Neuron (in vitro differentiated cells): ENCODE measurements around the gene RPS6KA3.
"Not testable (repeated sequence)": the region's sequence is repeated elsewhere in the genome, so short reads cannot be mapped to it uniquely, and the experiment has no call there.

Experiments used
- H2AFZ ChIP-seq: one replicate; pipeline ENCODE4 v1.6.1; 2013; ENCODE audit warnings: low read depth, mild to moderate bottlenecking, inconsistent platforms, low read length, moderate library complexity
- H3K27me3 ChIP-seq: one replicate; pipeline ENCODE4 v1.6.1; 2013; ENCODE audit warnings: low read length; ENCODE audit not compliant: insufficient read depth
- H3K36me3 ChIP-seq: one replicate; pipeline ENCODE4 v1.6.1; 2013; ENCODE audit warnings: low read length; ENCODE audit not compliant: insufficient read depth
- H3K4me1 ChIP-seq: one replicate; pipeline ENCODE4 v1.6.1; 2013; ENCODE audit warnings: low read length; ENCODE audit not compliant: insufficient read depth
- H3K4me3 ChIP-seq: 2 replicates; pipeline ENCODE4 v1.5.1; 2013; ENCODE audit warnings: mild to moderate bottlenecking, low read length, moderate library complexity
- H3K9me3 ChIP-seq: one replicate; pipeline ENCODE4 v1.6.1; 2013; ENCODE audit warnings: low read length

The RPS6KA3 gene

DNA sequence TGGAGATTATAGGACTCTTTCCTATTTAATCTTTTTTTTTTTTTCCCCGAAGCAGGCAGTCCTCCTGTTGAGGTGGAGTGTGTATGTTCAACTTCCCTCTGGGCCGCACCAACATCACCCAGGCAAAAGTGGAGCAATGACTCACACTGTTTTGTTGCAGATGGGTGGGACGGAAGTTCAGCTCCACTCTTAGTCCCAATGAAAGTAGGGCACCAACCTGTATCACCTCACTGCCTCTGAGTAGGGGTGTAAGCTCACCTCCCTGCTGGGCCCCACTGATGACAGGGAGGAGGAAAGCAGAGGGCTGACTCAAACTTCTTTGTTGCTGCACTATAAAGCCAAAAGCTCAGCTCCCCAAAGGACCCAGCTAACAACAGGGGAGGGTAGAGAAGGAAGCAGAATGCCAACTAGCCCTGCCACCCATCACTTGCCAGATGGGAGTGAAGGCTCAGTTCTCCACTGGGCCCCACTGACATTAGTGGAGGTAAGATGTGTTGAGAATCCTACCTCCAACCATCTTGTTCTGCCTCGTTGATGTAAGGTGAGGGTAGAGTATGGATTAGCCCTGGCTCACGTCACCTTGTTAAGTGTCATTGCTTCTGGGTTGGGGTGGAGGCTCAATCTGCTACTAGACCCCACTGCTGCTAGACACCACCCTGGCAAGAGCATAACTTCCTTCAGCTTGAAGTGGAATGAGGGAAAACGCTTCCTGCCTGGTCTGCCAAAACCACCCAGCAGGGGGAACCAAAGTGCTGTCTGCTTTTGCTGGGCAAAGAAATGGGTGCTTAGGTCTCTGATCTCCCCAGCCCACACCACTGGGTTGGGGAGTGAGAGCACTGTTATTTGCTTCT is 14.1 kb downstream of the RPS6KA3 start:
- no peaks in the 10 kb centered on the region for H3K9me3 ChIP-seq
- H3K27me3 ChIP-seq: no peaks in the 10 kb centered on the region
- no peak overlapping the region for H2AFZ ChIP-seq
- H3K4me1 ChIP-seq: no peaks in the 10 kb centered on the region
- H3K36me3 ChIP-seq: no peaks in the 10 kb centered on the region
- H3K4me3 ChIP-seq: no peak overlapping the region

DNA sequence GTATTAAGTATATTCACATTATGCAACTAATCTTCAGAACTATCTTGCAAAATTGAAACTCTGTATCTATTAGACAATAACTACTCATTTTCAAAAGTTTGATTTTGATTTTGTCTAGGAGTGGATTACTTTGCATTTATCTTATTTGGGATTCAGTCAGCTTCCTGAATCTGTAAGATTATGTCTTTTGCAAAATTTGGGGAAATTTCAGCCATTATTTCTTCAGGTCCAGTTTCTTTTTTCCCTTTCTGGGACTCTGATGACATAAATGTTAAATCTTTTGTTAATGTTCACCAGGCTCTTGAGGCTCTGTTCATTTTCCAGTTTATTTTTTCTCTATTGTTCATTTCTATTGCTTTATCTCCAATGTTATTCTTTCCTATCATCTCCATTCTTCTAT is 15.0 kb downstream of the RPS6KA3 start:
- H3K4me1 ChIP-seq: no peaks in the 10 kb centered on the region
- H3K4me3 ChIP-seq: no peak overlapping the region
- H3K9me3 ChIP-seq: no peaks in the 10 kb centered on the region
- H2AFZ ChIP-seq: no peak overlapping the region
- no peaks in the 10 kb centered on the region for H3K36me3 ChIP-seq
- no peaks in the 10 kb centered on the region for H3K27me3 ChIP-seq

DNA sequence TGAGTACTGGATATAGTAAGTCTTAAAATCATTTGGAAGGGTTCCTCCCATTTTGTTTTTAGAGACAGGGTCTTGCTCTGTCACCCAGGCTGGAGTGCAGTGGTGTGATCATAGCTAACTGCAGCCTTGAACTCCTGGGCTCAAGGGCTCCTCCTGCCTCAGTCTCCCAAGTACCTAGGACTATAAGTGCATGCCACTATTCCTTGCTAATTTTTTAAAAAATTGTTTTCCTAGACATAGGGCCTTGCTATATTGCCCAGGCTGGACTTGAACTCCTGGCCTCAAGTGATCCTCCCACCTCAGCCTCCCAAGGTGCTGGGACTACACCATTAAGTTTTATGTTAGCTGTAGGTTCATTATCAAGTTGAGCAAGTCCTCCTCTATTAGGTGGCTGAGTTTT is 16.6 kb downstream of the RPS6KA3 start:
- H2AFZ ChIP-seq, H3K36me3 ChIP-seq, H3K4me3 ChIP-seq, H3K27me3 ChIP-seq, H3K9me3 ChIP-seq, H3K4me1 ChIP-seq: not testable (repeated sequence)

DNA sequence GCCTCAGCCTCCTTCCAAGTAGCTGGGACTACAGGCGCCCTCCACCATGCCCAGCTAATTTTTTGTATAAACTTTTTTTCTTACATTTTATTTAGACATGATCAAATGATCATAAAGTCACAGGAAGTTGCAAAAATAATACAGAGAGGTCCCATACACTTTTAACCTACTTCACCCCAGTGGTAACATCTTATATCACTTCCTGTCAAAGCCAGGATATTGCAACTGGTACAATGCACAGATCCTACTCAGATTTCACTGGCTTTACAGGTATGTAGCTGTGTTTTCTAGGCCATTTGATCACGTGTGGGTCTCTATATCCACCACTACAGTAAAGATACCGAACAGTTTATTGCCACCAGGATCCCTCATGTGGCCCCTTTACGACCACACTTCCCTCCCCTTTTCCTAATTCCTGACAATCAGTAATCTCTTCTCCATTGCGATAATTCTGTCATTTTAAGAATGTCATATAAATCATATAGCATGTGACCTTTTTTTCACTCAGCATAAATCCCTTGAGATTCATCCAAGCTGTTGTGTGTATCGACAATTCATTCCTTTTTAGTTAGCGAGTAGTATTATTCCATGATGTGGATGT is 18.0 kb downstream of the RPS6KA3 start:
- H3K4me3 ChIP-seq: no peak overlapping the region
- H3K9me3 ChIP-seq: no peaks in the 10 kb centered on the region
- no peaks in the 10 kb centered on the region for H3K4me1 ChIP-seq
- H3K27me3 ChIP-seq: no peaks in the 10 kb centered on the region
- no peaks in the 10 kb centered on the region for H3K36me3 ChIP-seq
- H2AFZ ChIP-seq: no peak overlapping the region

DNA sequence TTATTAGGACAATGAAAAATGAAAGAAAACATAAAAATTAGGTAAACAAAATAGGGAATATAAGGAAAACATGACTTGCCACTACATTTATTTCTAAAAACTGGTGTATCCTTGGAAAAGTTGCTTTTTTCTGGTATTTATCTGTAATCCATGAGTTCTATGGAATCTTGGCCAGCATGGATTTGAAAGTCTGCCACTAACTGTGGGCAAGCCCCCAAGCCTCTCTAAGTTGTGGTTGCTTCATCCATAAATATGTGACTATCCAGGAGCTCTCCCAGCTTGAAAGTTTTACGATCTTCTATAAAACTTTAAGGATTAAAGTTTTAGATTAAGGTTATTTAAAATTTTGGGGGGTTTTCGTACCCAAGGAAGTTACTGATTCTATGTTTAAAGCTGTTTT is 21.8 kb downstream of the RPS6KA3 start:
- H3K36me3 ChIP-seq: no peaks in the 10 kb centered on the region
- H3K27me3 ChIP-seq: no peaks in the 10 kb centered on the region
- H2AFZ ChIP-seq: no peak overlapping the region
- H3K9me3 ChIP-seq: no peaks in the 10 kb centered on the region
- H3K4me1 ChIP-seq: no peaks in the 10 kb centered on the region
- H3K4me3 ChIP-seq: no peak overlapping the region

DNA sequence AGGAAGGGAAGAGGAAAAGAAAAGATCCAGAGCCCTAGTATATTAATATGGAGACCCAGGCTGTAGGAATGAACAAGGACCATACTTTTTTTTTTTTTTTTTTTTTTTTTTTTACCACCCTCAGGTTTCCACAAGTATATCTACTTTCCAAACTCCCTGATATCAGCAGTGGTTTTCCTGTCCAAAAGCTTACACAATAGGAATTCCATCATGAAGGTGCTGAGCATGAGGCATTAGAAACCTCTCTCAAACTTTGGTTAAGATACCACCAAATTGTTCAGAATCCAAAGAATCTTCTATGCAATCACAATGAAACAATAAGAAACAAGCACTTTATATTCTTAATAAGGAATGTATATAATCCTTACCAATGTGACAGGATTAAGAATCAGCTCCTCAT is 26.5 kb downstream of the RPS6KA3 start:
- Histone ChIP-seq H2AFZ (no peak overlapping the region), H3K4me3 (no peak overlapping the region), H3K9me3 (peaks cover 2% of the 10 kb centered on the region), H3K4me1 (no peaks in the 10 kb centered on the region), H3K27me3 (no peaks in the 10 kb centered on the region), H3K36me3 (no peaks in the 10 kb centered on the region)

DNA sequence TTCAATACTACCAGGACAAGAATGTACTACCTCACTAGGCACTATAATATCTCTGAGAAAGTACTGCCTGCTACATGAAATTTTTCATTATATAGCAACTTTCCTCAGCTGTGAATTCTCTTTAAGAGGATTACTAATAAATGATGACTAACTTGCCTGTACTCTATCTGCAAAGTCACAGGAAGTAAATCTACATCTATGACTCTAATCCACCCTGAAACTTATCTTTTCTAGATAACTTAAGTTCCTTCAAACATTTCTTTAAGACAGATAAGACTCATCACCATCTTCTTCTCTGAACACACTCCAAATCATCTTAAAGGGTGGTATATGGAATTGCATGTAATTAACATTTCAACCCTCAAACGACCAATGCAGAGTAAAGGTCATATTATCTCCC is 28.8 kb downstream of the RPS6KA3 start:
- Histone ChIP-seq H2AFZ (no peak overlapping the region), H3K4me3 (no peak overlapping the region), H3K36me3 (peaks cover 2% of the 10 kb centered on the region), H3K4me1 (no peaks in the 10 kb centered on the region), H3K27me3 (no peaks in the 10 kb centered on the region), H3K9me3 (peaks cover 2% of the 10 kb centered on the region)

DNA sequence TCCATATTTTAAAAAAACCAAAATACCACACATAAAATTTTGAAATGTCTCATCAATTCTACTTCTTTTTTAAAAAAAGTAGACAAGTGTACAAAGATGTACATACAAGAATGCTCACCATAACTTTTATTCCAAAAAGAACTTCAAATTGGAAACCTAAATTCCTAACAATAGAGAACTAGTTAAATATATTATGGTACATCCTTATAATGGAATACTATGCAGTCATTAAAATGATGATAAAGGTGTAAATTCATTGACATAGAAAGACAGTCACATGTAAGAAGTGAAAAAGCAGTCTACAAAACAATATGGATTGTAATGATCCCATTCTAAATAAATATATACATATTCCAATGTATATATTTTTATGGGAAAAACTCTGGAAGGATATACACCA is 31.0 kb downstream of the RPS6KA3 start:
- Histone ChIP-seq H3K4me3 (no peak overlapping the region), H3K9me3 (peaks cover 2% of the 10 kb centered on the region), H3K27me3 (no peaks in the 10 kb centered on the region), H3K36me3 (peaks cover 5% of the 10 kb centered on the region), H2AFZ (no peak overlapping the region), H3K4me1 (no peaks in the 10 kb centered on the region)

DNA sequence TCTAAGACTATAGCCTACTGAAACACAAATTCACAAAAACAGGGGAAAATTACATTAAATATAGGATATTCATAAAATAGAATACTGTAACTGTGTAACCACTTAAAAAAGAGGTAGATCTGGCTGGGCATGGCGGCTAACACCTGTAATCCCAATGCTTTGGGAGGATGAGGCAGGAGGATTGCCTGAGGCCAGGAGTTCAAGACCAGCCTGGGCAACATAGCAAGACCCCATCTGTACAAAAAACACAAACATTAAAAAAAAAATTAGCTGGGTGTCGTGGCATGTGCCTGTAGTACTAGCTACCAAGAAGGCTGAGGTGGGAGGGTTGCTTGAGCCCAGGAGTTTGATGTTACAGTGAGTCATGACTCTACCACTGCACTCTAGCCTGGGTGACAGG is 33.4 kb downstream of the RPS6KA3 start:
- Histone ChIP-seq H3K36me3 (peaks cover 5% of the 10 kb centered on the region), H2AFZ (no peak overlapping the region), H3K27me3 (no peaks in the 10 kb centered on the region), H3K4me1 (no peaks in the 10 kb centered on the region), H3K9me3 (peaks cover 2% of the 10 kb centered on the region), H3K4me3 (no peak overlapping the region)

DNA sequence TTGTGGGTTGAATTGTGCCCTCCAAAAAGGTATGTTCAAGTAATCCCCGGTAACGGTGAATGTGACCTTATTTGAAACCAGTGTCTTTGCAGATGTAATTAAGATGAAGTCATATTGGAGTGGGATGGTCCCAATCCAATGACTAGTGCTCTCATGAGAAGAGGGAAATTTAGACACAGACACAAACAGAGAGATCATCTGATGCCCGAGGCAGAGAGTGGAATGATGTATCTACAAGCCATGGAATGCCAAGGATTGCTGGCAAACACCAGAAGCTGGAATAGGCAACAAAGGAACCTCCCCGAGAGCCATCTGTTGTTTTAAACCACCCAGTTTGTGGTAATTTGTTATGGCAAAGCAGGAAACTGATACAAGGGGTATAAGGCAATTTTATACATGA is 35.1 kb downstream of the RPS6KA3 start:
- no peaks in the 10 kb centered on the region for H3K27me3 ChIP-seq
- H3K36me3 ChIP-seq: peaks cover 5% of the 10 kb centered on the region
- no peak overlapping the region for H3K4me3 ChIP-seq
- no peaks in the 10 kb centered on the region for H3K4me1 ChIP-seq
- H3K9me3 ChIP-seq: peaks cover 2% of the 10 kb centered on the region
- no peak overlapping the region for H2AFZ ChIP-seq

DNA sequence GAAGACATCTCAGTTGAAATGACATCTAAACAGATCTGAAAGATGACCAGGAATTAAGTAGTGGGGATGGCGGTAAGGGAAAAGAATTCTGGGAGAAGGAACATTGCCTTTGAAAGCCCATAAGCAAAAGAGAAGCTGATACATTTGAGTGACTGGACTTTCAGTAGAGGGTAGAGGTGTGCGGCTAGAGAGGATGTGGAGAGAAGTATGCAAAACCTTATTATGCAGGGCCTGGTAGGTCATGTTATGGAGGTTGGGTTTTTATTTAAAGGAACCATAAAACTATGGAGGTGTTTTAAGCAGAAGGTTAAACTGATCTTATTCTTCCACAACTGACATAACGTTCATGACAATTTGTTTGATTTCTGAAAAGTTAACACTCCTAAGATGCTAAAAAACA is 36.3 kb downstream of the RPS6KA3 start:
- Histone ChIP-seq H3K36me3 (peaks cover 5% of the 10 kb centered on the region), H2AFZ (no peak overlapping the region), H3K27me3 (no peaks in the 10 kb centered on the region), H3K4me1 (no peaks in the 10 kb centered on the region), H3K4me3 (no peak overlapping the region), H3K9me3 (peaks cover 1% of the 10 kb centered on the region)

DNA sequence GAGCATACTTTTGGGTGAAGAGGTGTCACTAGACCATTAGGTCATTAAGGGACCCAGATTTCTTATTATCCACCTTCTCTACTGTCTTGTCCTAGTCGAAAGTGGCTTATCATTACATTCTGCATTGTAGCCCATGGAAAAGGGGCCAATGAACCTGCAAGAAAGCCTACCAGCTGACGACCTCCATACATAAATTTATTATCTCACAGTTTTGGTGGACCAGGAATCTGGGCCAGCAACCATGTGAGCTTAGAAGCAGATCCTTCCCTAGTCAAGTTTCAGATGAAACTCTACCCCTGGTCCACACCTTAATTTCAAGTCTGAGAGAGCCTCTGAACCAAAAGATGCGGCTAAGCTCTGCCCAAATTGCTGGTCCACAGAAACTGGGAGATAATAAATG is 37.6 kb downstream of the RPS6KA3 start:
- no peaks in the 10 kb centered on the region for H3K4me1 ChIP-seq
- H3K9me3 ChIP-seq: no peaks in the 10 kb centered on the region
- H3K4me3 ChIP-seq: no peak overlapping the region
- no peaks in the 10 kb centered on the region for H3K27me3 ChIP-seq
- no peak overlapping the region for H2AFZ ChIP-seq
- H3K36me3 ChIP-seq: peaks cover 5% of the 10 kb centered on the region

DNA sequence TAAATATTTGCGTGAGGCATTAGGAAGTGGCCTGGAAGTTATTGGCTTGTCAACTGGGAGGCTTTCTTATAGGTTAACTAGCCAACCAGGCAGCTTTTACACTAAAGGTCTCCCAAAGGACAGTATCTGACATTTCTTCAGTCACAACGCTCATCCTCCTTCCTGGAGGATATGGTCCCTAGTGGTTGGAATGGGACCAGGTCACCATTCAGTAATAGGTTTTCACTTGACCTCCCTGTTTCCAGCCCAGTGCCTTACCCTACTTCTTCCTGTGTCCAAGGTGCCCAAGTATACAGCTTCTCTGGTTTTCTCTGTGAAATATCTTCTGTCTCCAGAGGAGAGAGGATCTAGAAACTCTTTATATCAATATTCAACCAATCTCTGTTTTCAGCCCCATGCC is 38.5 kb downstream of the RPS6KA3 start:
- Histone ChIP-seq H3K36me3 (peaks cover 3% of the 10 kb centered on the region), H3K9me3 (no peaks in the 10 kb centered on the region), H3K4me3 (no peak overlapping the region), H3K4me1 (no peaks in the 10 kb centered on the region), H3K27me3 (no peaks in the 10 kb centered on the region), H2AFZ (no peak overlapping the region)

DNA sequence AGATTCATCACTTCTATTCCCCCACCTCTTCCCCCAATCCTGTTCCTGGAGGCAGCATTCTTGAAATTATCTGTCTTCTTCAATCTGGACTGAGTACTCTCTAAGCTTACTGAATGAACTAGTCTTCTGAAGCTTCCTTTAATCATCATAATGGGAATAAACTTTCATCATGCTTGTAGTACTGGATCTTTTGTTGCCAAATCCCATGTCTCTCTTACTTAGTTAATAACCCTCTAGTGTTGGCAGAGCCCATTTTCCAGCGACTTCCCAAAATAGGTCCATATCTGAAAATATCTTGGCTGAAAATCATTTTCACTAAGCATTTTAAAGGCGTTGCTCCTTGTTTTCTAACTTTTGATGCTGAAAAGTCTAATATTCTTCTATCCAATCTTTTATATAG is 39.6 kb downstream of the RPS6KA3 start:
- no peaks in the 10 kb centered on the region for H3K36me3 ChIP-seq
- no peaks in the 10 kb centered on the region for H3K9me3 ChIP-seq
- no peak overlapping the region for H2AFZ ChIP-seq
- H3K4me3 ChIP-seq: no peak overlapping the region
- H3K27me3 ChIP-seq: no peaks in the 10 kb centered on the region
- H3K4me1 ChIP-seq: no peaks in the 10 kb centered on the region
